Measurements from ENCODE around the gene CTNNA2.

The CTNNA2 gene

GRCh38 chr2:80621656-80622055 is 1108.8 kb downstream of the CTNNA2 start:
- ATAC-seq (ENCODE audit: low read depth): no peak
- Mint-ChIP-seq H3K36me3 (no peaks in the 10 kb centered on the region), H3K27ac (no peak overlapping the region), H3K4me1 (no peaks in the 10 kb centered on the region), H3K9me3 (peaks cover 3% of the 10 kb centered on the region), H3K27me3 (no peaks in the 10 kb centered on the region), H3K4me3 (no peak overlapping the region)
- DNase-seq (ENCODE audit: low spot score in 2 of 2): no peak

- no peaks in the 10 kb centered on the region for H3K36me3 Mint-ChIP-seq
- H3K27ac Mint-ChIP-seq: no peak overlapping the region
- ATAC-seq (ENCODE audit: low read depth) (no peak), DNase-seq (ENCODE audit: low spot score in 2 of 2) (no peak)
- peaks cover 1% of the 10 kb centered on the region for H3K9me3 Mint-ChIP-seq
- no peak overlapping the region for H3K4me3 Mint-ChIP-seq
- H3K4me1 Mint-ChIP-seq: no peaks in the 10 kb centered on the region
- no peaks in the 10 kb centered on the region for H3K27me3 Mint-ChIP-seq
Measured at GRCh38 chr2:80624062-80624461, 1111.2 kb downstream of the CTNNA2 start.

- Mint-ChIP-seq H3K27ac (no peak overlapping the region), H3K36me3 (no peaks in the 10 kb centered on the region), H3K27me3 (no peaks in the 10 kb centered on the region), H3K4me1 (no peaks in the 10 kb centered on the region), H3K9me3 (peaks cover 7% of the 10 kb centered on the region), H3K4me3 (no peak overlapping the region)
- no peak for ATAC-seq (ENCODE audit: low read depth)
- no peak for DNase-seq (ENCODE audit: low spot score in 2 of 2)
Measured at GRCh38 chr2:80634590-80634989, 1121.7 kb downstream of the CTNNA2 start.

- H3K27ac Mint-ChIP-seq: no peak overlapping the region
- no peaks in the 10 kb centered on the region for H3K27me3 Mint-ChIP-seq
- H3K4me3 Mint-ChIP-seq: no peak overlapping the region
- H3K9me3 Mint-ChIP-seq: peaks cover 7% of the 10 kb centered on the region
- H3K36me3 Mint-ChIP-seq: no peaks in the 10 kb centered on the region
- no peaks in the 10 kb centered on the region for H3K4me1 Mint-ChIP-seq
- ATAC-seq (ENCODE audit: low read depth): no peak
- no peak for DNase-seq (ENCODE audit: low spot score in 2 of 2)
Measured at GRCh38 chr2:80638783-80639182, 1125.9 kb downstream of the CTNNA2 start.

GRCh38 chr2:80642465-80642864 is 1129.6 kb downstream of the CTNNA2 start:
- Mint-ChIP-seq H3K4me1 (no peaks in the 10 kb centered on the region), H3K36me3 (no peaks in the 10 kb centered on the region), H3K27me3 (no peaks in the 10 kb centered on the region), H3K27ac (no peak overlapping the region), H3K4me3 (no peak overlapping the region), H3K9me3 (peaks cover 1% of the 10 kb centered on the region)
- ATAC-seq (ENCODE audit: low read depth) (no peak), DNase-seq (ENCODE audit: low spot score in 2 of 2) (no peak)

GRCh38 chr2:80643598-80643997 is 1130.7 kb downstream of the CTNNA2 start:
- ATAC-seq (ENCODE audit: low read depth) (no peak), DNase-seq (ENCODE audit: low spot score in 2 of 2) (no peak)
- H3K4me1 Mint-ChIP-seq: no peaks in the 10 kb centered on the region
- no peaks in the 10 kb centered on the region for H3K36me3 Mint-ChIP-seq
- H3K27me3 Mint-ChIP-seq: no peaks in the 10 kb centered on the region
- no peak overlapping the region for H3K4me3 Mint-ChIP-seq
- H3K27ac Mint-ChIP-seq: no peak overlapping the region
- H3K9me3 Mint-ChIP-seq: peaks cover 1% of the 10 kb centered on the region

GRCh38 chr2:80651435-80651834 is 1138.6 kb downstream of the CTNNA2 start:
- ATAC-seq (ENCODE audit: low read depth): no peak
- no peaks in the 10 kb centered on the region for H3K27me3 Mint-ChIP-seq
- H3K36me3 Mint-ChIP-seq: no peaks in the 10 kb centered on the region
- H3K4me3 Mint-ChIP-seq: no peak overlapping the region
- H3K9me3 Mint-ChIP-seq: peaks cover 9% of the 10 kb centered on the region
- H3K4me1 Mint-ChIP-seq: no peaks in the 10 kb centered on the region
- DNase-seq (ENCODE audit: low spot score in 2 of 2): no peak
- no peak overlapping the region for H3K27ac Mint-ChIP-seq

- peaks cover 13% of the 10 kb centered on the region for H3K9me3 Mint-ChIP-seq
Measured at GRCh38 chr2:80655265-80655664, 1142.4 kb downstream of the CTNNA2 start.

GRCh38 chr2:80670763-80671162 is 1157.9 kb downstream of the CTNNA2 start:
- Mint-ChIP-seq H3K4me3 (no peak overlapping the region), H3K4me1 (no peaks in the 10 kb centered on the region), H3K27ac (no peak overlapping the region), H3K9me3 (no peaks in the 10 kb centered on the region), H3K36me3 (no peaks in the 10 kb centered on the region), H3K27me3 (no peaks in the 10 kb centered on the region)
- DNase-seq (ENCODE audit: low spot score in 2 of 2) (no peak), ATAC-seq (ENCODE audit: low read depth) (no peak)

More at GRCh38 chr2:80655265-80655664, 1142.4 kb downstream of the CTNNA2 start:
- ATAC-seq (ENCODE audit: low read depth) (no peak), DNase-seq (ENCODE audit: low spot score in 2 of 2) (no peak)
- Mint-ChIP-seq H3K36me3 (no peaks in the 10 kb centered on the region), H3K4me3 (no peak overlapping the region), H3K27me3 (no peaks in the 10 kb centered on the region), H3K4me1 (no peaks in the 10 kb centered on the region), H3K27ac (no peak overlapping the region)

- DNase-seq (ENCODE audit: low spot score in 2 of 2) (no peak), ATAC-seq (ENCODE audit: low read depth) (no peak)
- peaks cover 2% of the 10 kb centered on the region for H3K9me3 Mint-ChIP-seq
- no peaks in the 10 kb centered on the region for H3K36me3 Mint-ChIP-seq
- no peak overlapping the region for H3K27ac Mint-ChIP-seq
- H3K4me3 Mint-ChIP-seq: no peak overlapping the region
- H3K27me3 Mint-ChIP-seq: no peaks in the 10 kb centered on the region
- no peaks in the 10 kb centered on the region for H3K4me1 Mint-ChIP-seq
Measured at GRCh38 chr2:80687524-80687923, 1174.7 kb downstream of the CTNNA2 start.

- Mint-ChIP-seq H3K27ac (no peak overlapping the region), H3K9me3 (peaks cover 2% of the 10 kb centered on the region), H3K36me3 (no peaks in the 10 kb centered on the region), H3K4me3 (no peak overlapping the region), H3K4me1 (no peaks in the 10 kb centered on the region), H3K27me3 (no peaks in the 10 kb centered on the region)
- DNase-seq (ENCODE audit: low spot score in 2 of 2): no peak
- ATAC-seq (ENCODE audit: low read depth): no peak
Measured at GRCh38 chr2:80689106-80689505, 1176.3 kb downstream of the CTNNA2 start.
